ENCODE measurements around the gene PPAT. TPM values are rescaled to one million over a fixed set of nuclear protein-coding genes. Genes with fewer than 3 reads are reported as not detected.

The PPAT gene
- total and polyA plus RNA-seq, 2 donors (not counting 1 experiment from before 2014, with no cell fraction given): 3.2 to 9.2 TPM

- Histone ChIP-seq H3K27ac (ENCODE audit: low read length in 2 of 2) (no peak overlapping the region), H3K4me2 (replicated peaks; ENCODE audit: low read depth, low read length, poor library complexity, severe bottlenecking) (no peak overlapping the region), H3K4me1 (ENCODE audit: control insufficient read depth in 2 of 2, insufficient read depth in 2 of 2, low read length in 2 of 2) (no peaks in the 10 kb centered on the region), H4K20me1 (ENCODE audit: control insufficient read depth, insufficient read depth, low read length, poor library complexity, severe bottlenecking) (no peaks in the 10 kb centered on the region), H3K9ac (ENCODE audit: low read length) (no peak overlapping the region), H3K9me3 (ENCODE audit: control extremely low read depth in 1 of 3, control insufficient read depth in 2 of 3, insufficient read depth in 1 of 3, low read length in 2 of 3) (no peaks in the 10 kb centered on the region), H3K4me3 (ENCODE audit: control extremely low read depth in 1 of 5, extremely low read depth in 1 of 5, insufficient read depth in 1 of 5, low read depth in 2 of 5, low read length in 4 of 5) (no peak overlapping the region), H3K27me3 (replicated peaks in 1 of 4; ENCODE audit: control extremely low read depth in 1 of 4, control insufficient read depth in 3 of 4, insufficient read depth in 4 of 4, low read length in 3 of 4) (no peaks in the 10 kb centered on the region), H2AFZ (ENCODE audit: insufficient read depth, low read depth, low read length, poor library complexity, severe bottlenecking) (no peak overlapping the region), H3K36me3 (replicated peaks in 1 of 2; ENCODE audit: control extremely low read depth in 1 of 2, control insufficient read depth in 1 of 2, extremely low read depth in 1 of 2, insufficient read depth in 2 of 2, low read length in 1 of 2) (peaks cover 4 to 16% of the 10 kb centered on the region in 2 experiments), H3K79me2 (ENCODE audit: control insufficient read depth, insufficient read depth, low read length) (peaks cover 13% of the 10 kb centered on the region)
- POLR2A ChIA-PET: interaction anchor here (0.7 kb wide), 1 partner anchor 148 kb away, joined by 4 read pairs; no protein-coding TSS in a partner anchor
- no peak overlapping the region for H3K4me3 Mint-ChIP-seq
- intact Hi-C loops (cut with micrococcal nuclease): no loop called here
- no peaks in the 10 kb centered on the region for H3K9me3 Mint-ChIP-seq (ENCODE audit: insufficient read depth)
- no peak for DNase-seq
- H3K27ac Mint-ChIP-seq: no peak overlapping the region
- no peaks in the 10 kb centered on the region for H3K27me3 Mint-ChIP-seq
- ATAC-seq (ENCODE audit: low read depth): no peak
- no CpG with 5 or more reads among the region's 1 CpG for WGBS (ENCODE audit: insufficient coverage)
- CTCF ChIA-PET: no interaction called here
- no peak for TF ChIP-seq CTCF (IDR thresholded peaks at IDR 0.05)
- no peak for TF ChIP-seq EZH2 (IDR thresholded peaks at IDR 0.05; ENCODE audit: borderline replicate concordance, insufficient read depth, low read depth, low read length, poor library complexity, severe bottlenecking)
- no peaks in the 10 kb centered on the region for H3K4me1 Mint-ChIP-seq
These were observed 60.5 kb downstream of the PPAT start for GRCh38 chr4:56374956-56375355.

GRCh38 chr4:56372774-56373173, 62.6 kb downstream of the PPAT start:
- Histone ChIP-seq H3K27me3 (replicated peaks in 1 of 4; ENCODE audit: control extremely low read depth in 1 of 4, control insufficient read depth in 3 of 4, insufficient read depth in 4 of 4, low read length in 3 of 4) (no peaks in the 10 kb centered on the region), H3K36me3 (replicated peaks in 1 of 2; ENCODE audit: control extremely low read depth in 1 of 2, control insufficient read depth in 1 of 2, extremely low read depth in 1 of 2, insufficient read depth in 2 of 2, low read length in 1 of 2) (peaks cover 3 to 16% of the 10 kb centered on the region in 2 experiments), H3K9ac (ENCODE audit: low read length) (no peak overlapping the region), H4K20me1 (ENCODE audit: control insufficient read depth, insufficient read depth, low read length, poor library complexity, severe bottlenecking) (no peaks in the 10 kb centered on the region), H2AFZ (ENCODE audit: insufficient read depth, low read depth, low read length, poor library complexity, severe bottlenecking) (no peak overlapping the region), H3K79me2 (ENCODE audit: control insufficient read depth, insufficient read depth, low read length) (peaks cover 11% of the 10 kb centered on the region), H3K4me2 (replicated peaks; ENCODE audit: low read depth, low read length, poor library complexity, severe bottlenecking) (no peak overlapping the region), H3K4me3 (ENCODE audit: control extremely low read depth in 1 of 5, extremely low read depth in 1 of 5, insufficient read depth in 1 of 5, low read depth in 2 of 5, low read length in 4 of 5) (no peak overlapping the region), H3K9me3 (ENCODE audit: control extremely low read depth in 1 of 3, control insufficient read depth in 2 of 3, insufficient read depth in 1 of 3, low read length in 2 of 3) (no peaks in the 10 kb centered on the region), H3K4me1 (ENCODE audit: control insufficient read depth in 2 of 2, insufficient read depth in 2 of 2, low read length in 2 of 2) (no peaks in the 10 kb centered on the region), H3K27ac (ENCODE audit: low read length in 2 of 2) (no peak overlapping the region)
- CTCF ChIA-PET: no interaction called here
- no peaks in the 10 kb centered on the region for H3K9me3 Mint-ChIP-seq (ENCODE audit: insufficient read depth)
- POLR2A ChIA-PET: no interaction called here
- DNase-seq (no peak), ATAC-seq (ENCODE audit: low read depth) (no peak)
- intact Hi-C loops (cut with micrococcal nuclease): no loop called here
- no peaks in the 10 kb centered on the region for H3K4me1 Mint-ChIP-seq
- H3K27me3 Mint-ChIP-seq: no peaks in the 10 kb centered on the region
- no peak for TF ChIP-seq EZH2 (IDR thresholded peaks at IDR 0.05; ENCODE audit: borderline replicate concordance, insufficient read depth, low read depth, low read length, poor library complexity, severe bottlenecking)
- no peak for TF ChIP-seq CTCF (IDR thresholded peaks at IDR 0.05)
- no CpG with 5 or more reads among the region's 1 CpG for WGBS (ENCODE audit: insufficient coverage)
- no peak overlapping the region for H3K4me3 Mint-ChIP-seq
- no peak overlapping the region for H3K27ac Mint-ChIP-seq
